ENCODE results near the gene SNX32.

The SNX32 gene

GRCh38 chr11:65806979-65807378 is 26.8 kb upstream of the SNX32 start (continued):
- no peak for TF ChIP-seq ZBTB44 (tag by site-specific recombination; IDR thresholded peaks at IDR 0.05)
- TF ChIP-seq, protein P1, sequence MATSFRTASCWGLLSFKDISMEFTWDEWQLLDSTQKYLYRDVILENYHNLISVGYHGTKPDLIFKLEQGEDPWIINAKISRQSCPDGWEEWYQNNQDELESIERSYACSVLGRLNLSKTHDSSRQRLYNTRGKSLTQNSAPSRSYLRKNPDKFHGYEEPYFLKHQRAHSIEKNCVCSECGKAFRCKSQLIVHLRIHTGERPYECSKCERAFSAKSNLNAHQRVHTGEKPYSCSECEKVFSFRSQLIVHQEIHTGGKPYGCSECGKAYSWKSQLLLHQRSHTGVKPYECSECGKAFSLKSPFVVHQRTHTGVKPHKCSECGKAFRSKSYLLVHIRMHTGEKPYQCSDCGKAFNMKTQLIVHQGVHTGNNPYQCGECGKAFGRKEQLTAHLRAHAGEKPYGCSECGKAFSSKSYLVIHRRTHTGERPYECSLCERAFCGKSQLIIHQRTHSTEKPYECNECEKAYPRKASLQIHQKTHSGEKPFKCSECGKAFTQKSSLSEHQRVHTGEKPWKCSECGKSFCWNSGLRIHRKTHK (tag by site-specific recombination; IDR thresholded peaks at IDR 0.05) = no peak
- no peak for TF ChIP-seq ZNF155 (tag by site-specific recombination; IDR thresholded peaks at IDR 0.05)
- no peak for TF ChIP-seq GLIS1 (tag by site-specific recombination; IDR thresholded peaks at IDR 0.05)
- TF ChIP-seq KLF9 (tag by site-specific recombination; IDR thresholded peaks at IDR 0.05; ENCODE audit: low read depth) = no peak
- TF ChIP-seq ZNF266 (tag by site-specific recombination; IDR thresholded peaks at IDR 0.05; ENCODE audit: low read depth) = no peak
- TF ChIP-seq ZNF214 (tag by site-specific recombination; IDR thresholded peaks at IDR 0.05; ENCODE audit: borderline replicate concordance) = no peak
- TF ChIP-seq, protein P2, sequence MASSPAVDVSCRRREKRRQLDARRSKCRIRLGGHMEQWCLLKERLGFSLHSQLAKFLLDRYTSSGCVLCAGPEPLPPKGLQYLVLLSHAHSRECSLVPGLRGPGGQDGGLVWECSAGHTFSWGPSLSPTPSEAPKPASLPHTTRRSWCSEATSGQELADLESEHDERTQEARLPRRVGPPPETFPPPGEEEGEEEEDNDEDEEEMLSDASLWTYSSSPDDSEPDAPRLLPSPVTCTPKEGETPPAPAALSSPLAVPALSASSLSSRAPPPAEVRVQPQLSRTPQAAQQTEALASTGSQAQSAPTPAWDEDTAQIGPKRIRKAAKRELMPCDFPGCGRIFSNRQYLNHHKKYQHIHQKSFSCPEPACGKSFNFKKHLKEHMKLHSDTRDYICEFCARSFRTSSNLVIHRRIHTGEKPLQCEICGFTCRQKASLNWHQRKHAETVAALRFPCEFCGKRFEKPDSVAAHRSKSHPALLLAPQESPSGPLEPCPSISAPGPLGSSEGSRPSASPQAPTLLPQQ (tag by site-specific recombination; IDR thresholded peaks at IDR 0.05) = no peak

GRCh38 chr11:65808744-65809341 is 24.9 kb upstream of the SNX32 start:
- ChIA-PET CTCF (interaction anchor here (3.5 kb wide), 1 partner anchor 9 kb away, joined by 30 read pairs; no protein-coding TSS in a partner anchor), POLR2A (interaction anchor here (1.5 kb wide), 1 partner anchor 9 kb away, joined by 5 read pairs; no protein-coding TSS in a partner anchor)
- Histone ChIP-seq H3K9me3 (ENCODE audit: control insufficient read depth, insufficient read depth, low read depth, low read length) (no peaks in the 10 kb centered on the region), H3K4me1 (ENCODE audit: control insufficient read depth, insufficient read depth, low read length) (no peaks in the 10 kb centered on the region), H3K36me3 (ENCODE audit: control insufficient read depth in 2 of 2, insufficient read depth in 1 of 2, low read length in 2 of 2) (no peaks in the 10 kb centered on the region), H3K27ac (ENCODE audit: extremely low read depth, low read depth, low read length) (no peak overlapping the region), H3K4me3 (ENCODE audit: low read depth, low read length) (no peak overlapping the region)
- TF ChIP-seq ZBTB44 (tag by site-specific recombination; IDR thresholded peaks at IDR 0.05) = no peak

- Histone ChIP-seq H3K27ac (ENCODE audit: extremely low read depth, low read depth, low read length) (no peak overlapping the region), H3K4me1 (ENCODE audit: control insufficient read depth, insufficient read depth, low read length) (no peaks in the 10 kb centered on the region), H3K4me3 (ENCODE audit: low read depth, low read length) (no peak overlapping the region), H3K36me3 (ENCODE audit: control insufficient read depth in 2 of 2, insufficient read depth in 1 of 2, low read length in 2 of 2) (no peaks in the 10 kb centered on the region), H3K9me3 (ENCODE audit: control insufficient read depth, insufficient read depth, low read depth, low read length) (no peaks in the 10 kb centered on the region)
- TF ChIP-seq ZNF433 (tag by site-specific recombination; IDR thresholded peaks at IDR 0.05; ENCODE audit: low read depth) (no peak), ZNF23 (tag by site-specific recombination; IDR thresholded peaks at IDR 0.05; ENCODE audit: borderline replicate concordance) (no peak), ZNF530 (tag by site-specific recombination; IDR thresholded peaks at IDR 0.05; ENCODE audit: low read depth) (no peak), ZBTB1 (tag by site-specific recombination; IDR thresholded peaks at IDR 0.05) (no peak)
- TF ChIP-seq, protein P2 (tag by site-specific recombination; IDR thresholded peaks at IDR 0.05) = no peak
- POLR2A ChIA-PET = no interaction called here
- CTCF ChIA-PET = interaction anchor here (0.6 to 3.5 kb wide), 4 partner anchors 9 to 210 kb away, joined by 3 to 30 read pairs (median 5); no protein-coding TSS in a partner anchor
These were observed 24.3 kb upstream of the SNX32 start for GRCh38 chr11:65809496-65809895.

Data from HEK293 (cell line).